GM21619 (cell line): ENCODE data around the gene NXPH1.

Experiments used
- ATAC-seq: cut with Tn5 transposase; IDR thresholded peaks from one replicate; pipeline ENCODE4 v1.9.1; 2021; ENCODE audit not compliant: unreplicated experiment

The NXPH1 gene

GRCh38 chr7:8585591-8585990 is 152.2 kb downstream of the NXPH1 start:
- ATAC-seq, result no peak

- no peak for ATAC-seq
Measured at GRCh38 chr7:8590225-8590624, 156.8 kb downstream of the NXPH1 start.

GRCh38 chr7:8590791-8591190 is 157.4 kb downstream of the NXPH1 start:
- no peak for ATAC-seq

GRCh38 chr7:8591289-8591688 is 157.9 kb downstream of the NXPH1 start:
- ATAC-seq, result no peak

GRCh38 chr7:8592167-8592566 is 158.8 kb downstream of the NXPH1 start:
- no peak for ATAC-seq

GRCh38 chr7:8594115-8594514 is 160.7 kb downstream of the NXPH1 start:
- no peak for ATAC-seq

GRCh38 chr7:8597565-8597964 is 164.2 kb downstream of the NXPH1 start:
- ATAC-seq, result no peak

- no peak for ATAC-seq
Measured at GRCh38 chr7:8601121-8601520, 167.7 kb downstream of the NXPH1 start.

- ATAC-seq, result no peak
Measured at GRCh38 chr7:8605221-8605620, 171.8 kb downstream of the NXPH1 start.

- ATAC-seq, result no peak
Measured at GRCh38 chr7:8612584-8612983, 179.2 kb downstream of the NXPH1 start.

GRCh38 chr7:8613191-8613590 is 179.8 kb downstream of the NXPH1 start:
- no peak for ATAC-seq

- ATAC-seq, result no peak
Measured at GRCh38 chr7:8615019-8615418, 181.6 kb downstream of the NXPH1 start.

GRCh38 chr7:8618441-8619070 is 185.1 kb downstream of the NXPH1 start:
- no peak for ATAC-seq

GRCh38 chr7:8620169-8620568 is 186.8 kb downstream of the NXPH1 start:
- ATAC-seq, result no peak

GRCh38 chr7:8625612-8626011 is 192.2 kb downstream of the NXPH1 start:
- no peak for ATAC-seq

- no peak for ATAC-seq
Measured at GRCh38 chr7:8627325-8627724, 193.9 kb downstream of the NXPH1 start.

GRCh38 chr7:8628656-8629055 is 195.2 kb downstream of the NXPH1 start:
- ATAC-seq, result no peak

GRCh38 chr7:8629504-8629903 is 196.1 kb downstream of the NXPH1 start:
- ATAC-seq, result no peak

- no peak for ATAC-seq
Measured at GRCh38 chr7:8637322-8637721, 203.9 kb downstream of the NXPH1 start.

GRCh38 chr7:8638076-8638475 is 204.7 kb downstream of the NXPH1 start:
- ATAC-seq, result no peak

GRCh38 chr7:8639668-8640067 is 206.3 kb downstream of the NXPH1 start:
- no peak for ATAC-seq

- no peak for ATAC-seq
Measured at GRCh38 chr7:8640671-8641070, 207.3 kb downstream of the NXPH1 start.
